Stimulated activated CD8-positive, alpha-beta memory T cell treated with anti-CD3 and anti-CD28 coated beads, Interleukin-12 subunit alpha, Interleukin-12 subunit beta, amount 100 ng/mL, for 24 hours (primary cell): Measurements from ENCODE around the gene PRKAR2A.
"Not testable (repeated sequence)": the region's sequence is repeated elsewhere in the genome, so short reads cannot be mapped to it uniquely, and the experiment has no call there.

Experiments
- DNase-seq: peaks from one replicate; pipeline ENCODE4 v3.0.0-alpha.2; 2020; ENCODE audit errors: extremely low read depth

The PRKAR2A gene

GRCh38 chr3:48727511-48727910 lies 120.2 kb downstream of the PRKAR2A start:
- DNase-seq, result no peak

GRCh38 chr3:48725185-48725855 lies 122.4 kb downstream of the PRKAR2A start:
- DNase-seq, result not testable (repeated sequence)

- DNase-seq, result no peak
These were observed 123.9 kb downstream of the PRKAR2A start for GRCh38 chr3:48723725-48724124.

GRCh38 chr3:48723293-48723692 lies 124.4 kb downstream of the PRKAR2A start:
- not testable (repeated sequence) for DNase-seq

- peak; percentile 98 for DNase-seq
These were observed 130.5 kb downstream of the PRKAR2A start, which contains the start of gene IP6K2 for GRCh38 chr3:48716982-48717746. IP6K2 (minus strand) TSS chr3:48717221; CDS start chr3:48695291, 21,930 bp downstream.

- DNase-seq, result no peak
These were observed 131.1 kb downstream of the PRKAR2A start for GRCh38 chr3:48716508-48716981.

- no peak for DNase-seq
These were observed 132.4 kb downstream of the PRKAR2A start for GRCh38 chr3:48715174-48715800.

- no peak for DNase-seq
These were observed 135.9 kb downstream of the PRKAR2A start for GRCh38 chr3:48711727-48712126.

GRCh38 chr3:48709051-48709461 lies 138.6 kb downstream of the PRKAR2A start:
- DNase-seq, result no peak

GRCh38 chr3:48708481-48708889 lies 139.2 kb downstream of the PRKAR2A start:
- no peak for DNase-seq

- no peak for DNase-seq
These were observed 140.5 kb downstream of the PRKAR2A start for GRCh38 chr3:48707157-48707556.

GRCh38 chr3:48702320-48702920 lies 145.3 kb downstream of the PRKAR2A start:
- no peak for DNase-seq

GRCh38 chr3:48700731-48701405 lies 146.8 kb downstream of the PRKAR2A start:
- DNase-seq, result no peak

- no peak for DNase-seq
These were observed 148.8 kb downstream of the PRKAR2A start for GRCh38 chr3:48698891-48699290.

GRCh38 chr3:48697952-48698351 lies 149.7 kb downstream of the PRKAR2A start:
- no peak for DNase-seq

GRCh38 chr3:48696601-48697000 lies 151.1 kb downstream of the PRKAR2A start:
- no peak for DNase-seq
